ENCODE measurements around the gene NSD2. TPM values are rescaled to one million over a fixed set of nuclear protein-coding genes. Genes with fewer than 3 reads are reported as not detected.

NSD2 gene
- total and polyA plus RNA-seq, 2 donors (not counting 1 experiment from before 2014, with no cell fraction given), result 14.2 to 64.8 TPM

GRCh38 chr4:1868293-1868692 is 2.9 kb upstream of the NSD2 start:
- no peaks in the 10 kb centered on the region for H3K9me3 Mint-ChIP-seq (ENCODE audit: insufficient read depth)
- no peak overlapping the region for H2AFZ ChIP-seq (ENCODE audit: insufficient read depth, low read depth, low read length, poor library complexity, severe bottlenecking)
- WGBS (ENCODE audit: insufficient coverage), result 100% methylated on average over 3 of the region's 5 CpGs
- ChIA-PET POLR2A (no interaction called here), CTCF (interaction anchor here (0.6 kb wide), 1 partner anchor 858 kb away, joined by 3 read pairs; no protein-coding TSS in a partner anchor)
- intact Hi-C loops (cut with micrococcal nuclease), result no loop called here
- no peak overlapping the region for H3K27ac Mint-ChIP-seq
- TF ChIP-seq CTCF (IDR thresholded peaks at IDR 0.05), result no peak
- H3K9me3 ChIP-seq (ENCODE audit: control extremely low read depth in 1 of 3, control insufficient read depth in 2 of 3, insufficient read depth in 1 of 3, low read length in 2 of 3), result no peaks in the 10 kb centered on the region
- peaks cover 4% of the 10 kb centered on the region for H3K79me2 ChIP-seq (ENCODE audit: control insufficient read depth, insufficient read depth, low read length)
- H3K4me3 ChIP-seq (ENCODE audit: control extremely low read depth in 1 of 5, extremely low read depth in 1 of 5, insufficient read depth in 1 of 5, low read depth in 2 of 5, low read length in 4 of 5), result no peak overlapping the region
- no peaks in the 10 kb centered on the region for H3K36me3 ChIP-seq (replicated peaks in 1 of 2; ENCODE audit: control extremely low read depth in 1 of 2, control insufficient read depth in 1 of 2, extremely low read depth in 1 of 2, insufficient read depth in 2 of 2, low read length in 1 of 2)
- H3K9ac ChIP-seq (ENCODE audit: low read length), result no peak overlapping the region
- peaks cover 12 to 22% of the 10 kb centered on the region in 2 donors for H3K4me1 ChIP-seq (ENCODE audit: control insufficient read depth in 2 of 2, insufficient read depth in 2 of 2, low read length in 2 of 2)
- no peak overlapping the region for H3K4me2 ChIP-seq (replicated peaks; ENCODE audit: low read depth, low read length, poor library complexity, severe bottlenecking)
- peak overlapping the region; percentile 32 for H3K4me3 Mint-ChIP-seq
- no peak overlapping the region for H3K27ac ChIP-seq (ENCODE audit: low read length in 2 of 2)
- DNase-seq (no peak), ATAC-seq (ENCODE audit: low read depth) (no peak)
- H3K4me1 Mint-ChIP-seq, result peaks cover 21% of the 10 kb centered on the region
- peaks cover 0 to 4% (median 2%) of the 10 kb centered on the region in 4 experiments for H3K27me3 ChIP-seq (replicated peaks in 1 of 4; ENCODE audit: control extremely low read depth in 1 of 4, control insufficient read depth in 3 of 4, insufficient read depth in 4 of 4, low read length in 3 of 4)
- peaks cover 4% of the 10 kb centered on the region for H4K20me1 ChIP-seq (ENCODE audit: control insufficient read depth, insufficient read depth, low read length, poor library complexity, severe bottlenecking)
- no peaks in the 10 kb centered on the region for H3K27me3 Mint-ChIP-seq

- Histone ChIP-seq H3K27ac (ENCODE audit: low read length in 2 of 2) (no peak overlapping the region), H3K27me3 (replicated peaks in 1 of 4; ENCODE audit: control extremely low read depth in 1 of 4, control insufficient read depth in 3 of 4, insufficient read depth in 4 of 4, low read length in 3 of 4) (peaks cover 0 to 4% (median 2%) of the 10 kb centered on the region in 4 experiments), H3K4me2 (replicated peaks; ENCODE audit: low read depth, low read length, poor library complexity, severe bottlenecking) (no peak overlapping the region), H3K9me3 (ENCODE audit: control extremely low read depth in 1 of 3, control insufficient read depth in 2 of 3, insufficient read depth in 1 of 3, low read length in 2 of 3) (no peaks in the 10 kb centered on the region), H3K36me3 (replicated peaks in 1 of 2; ENCODE audit: control extremely low read depth in 1 of 2, control insufficient read depth in 1 of 2, extremely low read depth in 1 of 2, insufficient read depth in 2 of 2, low read length in 1 of 2) (no peaks in the 10 kb centered on the region), H2AFZ (ENCODE audit: insufficient read depth, low read depth, low read length, poor library complexity, severe bottlenecking) (no peak overlapping the region), H3K4me3 (ENCODE audit: control extremely low read depth in 1 of 5, extremely low read depth in 1 of 5, insufficient read depth in 1 of 5, low read depth in 2 of 5, low read length in 4 of 5) (no peak overlapping the region), H3K9ac (ENCODE audit: low read length) (no peak overlapping the region), H4K20me1 (ENCODE audit: control insufficient read depth, insufficient read depth, low read length, poor library complexity, severe bottlenecking) (peaks cover 4% of the 10 kb centered on the region), H3K4me1 (ENCODE audit: control insufficient read depth in 2 of 2, insufficient read depth in 2 of 2, low read length in 2 of 2) (peaks cover 12 to 26% of the 10 kb centered on the region in 2 donors), H3K79me2 (ENCODE audit: control insufficient read depth, insufficient read depth, low read length) (peaks cover 10% of the 10 kb centered on the region)
- no peak for TF ChIP-seq CTCF (IDR thresholded peaks at IDR 0.05)
- no peak for TF ChIP-seq EZH2 (IDR thresholded peaks at IDR 0.05; ENCODE audit: borderline replicate concordance, insufficient read depth, low read depth, low read length, poor library complexity, severe bottlenecking)
- peak overlapping the region; percentile 37 for H3K27ac Mint-ChIP-seq
- no peak for DNase-seq
- H3K4me1 Mint-ChIP-seq, result peaks cover 19% of the 10 kb centered on the region
- no peaks in the 10 kb centered on the region for H3K27me3 Mint-ChIP-seq
- intact Hi-C loops (cut with micrococcal nuclease), result no loop called here
- CTCF ChIA-PET, result no interaction called here
- 100% methylated on average over 3 of the region's 3 CpGs for WGBS (ENCODE audit: insufficient coverage)
- POLR2A ChIA-PET, result no interaction called here
- no peak for ATAC-seq (ENCODE audit: low read depth)
- no peaks in the 10 kb centered on the region for H3K9me3 Mint-ChIP-seq (ENCODE audit: insufficient read depth)
- no peak overlapping the region for H3K4me3 Mint-ChIP-seq
Observed at GRCh38 chr4:1868912-1869311, 2.3 kb upstream of the NSD2 start.
